ENCODE data around the gene TTLL10. TPM values are rescaled to one million over a fixed set of nuclear protein-coding genes. Genes with fewer than 3 reads are reported as not detected.
A peak's percentile ranks its signal among the peaks of the same experiment; 100 is the strongest.

Gene TTLL10
- total and polyA plus RNA-seq, 2 experiments from 2014 or later, result 0.45 TPM; not detected in 1

GRCh38 chr1:1199961-1200875 lies 26.5 kb downstream of the TTLL10 start:
- ATAC-seq, result no peak
- Histone ChIP-seq H3K4me3 (peak overlapping the region; percentile 56), H3K4me2 (peak overlapping the region; percentile 75), H3K27ac (ENCODE audit: low read depth) (no peak overlapping the region), H2AFZ (no peak overlapping the region), H3K27me3 (ENCODE audit: insufficient read depth) (no peaks in the 10 kb centered on the region), H3K9me2 (ENCODE audit: insufficient read depth) (no peaks in the 10 kb centered on the region), H4K20me1 (replicated peaks; ENCODE audit: insufficient read depth) (no peaks in the 10 kb centered on the region), H3F3A (replicated peaks; ENCODE audit: low read depth) (no peaks in the 10 kb centered on the region), H3K4me1 (ENCODE audit: insufficient read depth) (no peaks in the 10 kb centered on the region), H3K36me3 (ENCODE audit: insufficient read depth) (no peaks in the 10 kb centered on the region), H3K79me2 (replicated peaks; ENCODE audit: insufficient read depth) (no peaks in the 10 kb centered on the region)
- no peaks in the 10 kb centered on the region for H3K36me3 Mint-ChIP-seq (ENCODE audit: low read depth)
- H3K4me1 Mint-ChIP-seq, result no peaks in the 10 kb centered on the region; the same call in 2 of the 3 replicates
- peaks cover 3% of the 10 kb centered on the region for H3K27me3 Mint-ChIP-seq (ENCODE audit: insufficient read depth, low read depth, poor library complexity)
- no peak overlapping the region for H3K27ac Mint-ChIP-seq
- DNase-seq (ENCODE audit: low spot score), result peak; percentile 5
- peaks cover 5% of the 10 kb centered on the region for H3K9me3 Mint-ChIP-seq
- peak overlapping the region; percentile 46 for H3K4me3 Mint-ChIP-seq
- TF ChIP-seq ZNF114 (CRISPR knock-in tag; IDR thresholded peaks at IDR 0.05) (no peak), ETS1 (IDR thresholded peaks at IDR 0.05) (no peak), CTCF (conservative IDR thresholded peaks at IDR 0.05; ENCODE audit: low read depth in 2 of 2) (no peak), EZH2 (IDR thresholded peaks at IDR 0.05; ENCODE audit: low read depth, unreplicated experiment) (no peak), NANOG (IDR thresholded peaks at IDR 0.05; ENCODE audit: borderline replicate concordance) (no peak), EZH2phosphoT487 (IDR thresholded peaks at IDR 0.05; ENCODE audit: unreplicated experiment) (no peak), POLR2AphosphoS5 (IDR thresholded peaks at IDR 0.05; ENCODE audit: low read depth) (no peak), ZNF462 (CRISPR knock-in tag; IDR thresholded peaks at IDR 0.05) (no peak), JUNB (IDR thresholded peaks at IDR 0.05; ENCODE audit: unreplicated experiment) (no peak), ZNF331 (CRISPR knock-in tag; IDR thresholded peaks at IDR 0.05; ENCODE audit: low read depth) (no peak), REST (IDR thresholded peaks at IDR 0.05; ENCODE audit: unreplicated experiment) (no peak), CREB1 (CRISPR knock-in tag; IDR thresholded peaks at IDR 0.05; ENCODE audit: low read depth) (no peak), STAT1 (IDR thresholded peaks at IDR 0.05; ENCODE audit: unreplicated experiment) (no peak)

Data from GM23338 (cell line).